ENCODE data around the gene MYLK4.

- TF ChIP-seq EP300 (IDR thresholded peaks at IDR 0.05): no peak
- TF ChIP-seq CTCF (IDR thresholded peaks at IDR 0.05): no peak
- TF ChIP-seq POLR2A (IDR thresholded peaks at IDR 0.05; ENCODE audit: low read depth): no peak
- no peak for TF ChIP-seq POLR2AphosphoS5 (IDR thresholded peaks at IDR 0.05)
Measured at GRCh38 chr6:2693231-2693630, 57.5 kb downstream of the MYLK4 start.
